Spleen (tissue), 11 donors: ENCODE data around the gene CCDC174. TPM values are rescaled to one million over a fixed set of nuclear protein-coding genes. Genes with fewer than 3 reads are reported as not detected.
A peak's percentile ranks its signal among the peaks of the same experiment; 100 is the strongest.
"Not testable (repeated sequence)": the region's sequence is repeated elsewhere in the genome, so short reads cannot be mapped to it uniquely, and the experiment has no call there.

Experiments
- DNase-seq: peaks from one replicate; pipeline ENCODE4 v3.0.0-alpha.2; 2020
- H3K27ac ChIP-seq, 8 donors: fragments of 200-600 bp; sonication (generic) in 7 of 8; 1 replicate in 4 of 8; 2 replicates in 4 of 8; pipeline versions ENCODE4 v1.5.0 to v1.8.0; 2016 to 2021; ENCODE audit warnings: inconsistent platforms in 4 of 8, mild to moderate bottlenecking in 4 of 8, moderate library complexity in 1 of 8
- H3K27me3 ChIP-seq, 7 donors: fragments of 200-600 bp; sonication (generic) in 6 of 7; replicated peaks in 1 of 7; 1 replicate in 4 of 7; 2 replicates in 3 of 7; pipeline versions ENCODE4 v1.5.0 to v1.8.0; 2016 to 2021; ENCODE audit warnings: inconsistent platforms in 3 of 7, mild to moderate bottlenecking in 1 of 7
- H3K36me3 ChIP-seq, 6 donors: fragments of 200-600 bp; sonication (generic) in 5 of 6; 1 replicate in 4 of 6; 2 replicates in 2 of 6; pipeline versions ENCODE4 v1.5.0 to v1.8.0; 2016 to 2021; ENCODE audit warnings: inconsistent platforms in 2 of 6
- H3K4me1 ChIP-seq, 6 donors: fragments of 200-600 bp; sonication (generic) in 5 of 6; 1 replicate in 3 of 6; 2 replicates in 3 of 6; pipeline versions ENCODE4 v1.5.0 to v1.8.0; 2016 to 2021; ENCODE audit warnings: inconsistent platforms in 3 of 6
- H3K4me3 ChIP-seq, 8 donors: fragments of 200-600 bp; sonication (generic) in 7 of 8; 1 replicate in 4 of 8; 2 replicates in 4 of 8; pipeline versions ENCODE4 v1.5.0 to v1.8.0; 2016 to 2021; ENCODE audit warnings: inconsistent platforms in 4 of 8, mild to moderate bottlenecking in 4 of 8, moderate library complexity in 2 of 8
- H3K9me3 ChIP-seq, 8 donors: fragments of 200-600 bp; sonication (generic) in 7 of 8; 1 replicate in 4 of 8; 2 replicates in 4 of 8; pipeline versions ENCODE4 v1.5.0 to v1.8.0; 2016 to 2021; ENCODE audit warnings: inconsistent platforms in 4 of 8
- CTCF ChIP-seq, 11 experiments: fragments of 200-600 bp in 7 of 11; fragments of 450-650 bp in 4 of 11; sonication (generic) in 4 of 11; IDR thresholded peaks in 8 of 11; conservative IDR thresholded peaks in 3 of 11; 1 replicate in 7 of 11; 2 replicates in 4 of 11; pipeline versions ENCODE4 v1.4.0 to v1.8.0; 2016 to 2021; ENCODE audit warnings: antibody characterized with exemption in 11 of 11, inconsistent platforms in 4 of 11, mild to moderate bottlenecking in 1 of 11
- POLR2A ChIP-seq, 3 donors: fragments of 450-650 bp; IDR thresholded peaks; one replicate each; pipeline ENCODE4 v1.5.1; 2017; ENCODE audit warnings: antibody characterized with exemption in 3 of 3, mild to moderate bottlenecking in 1 of 3
- POLR2AphosphoS5 ChIP-seq, 3 donors: sonication (generic); formaldehyde crosslinking; IDR thresholded peaks; one replicate each; pipeline ENCODE4 v1.5.1; 2017; ENCODE audit warnings: antibody characterized with exemption in 3 of 3
- WGBS, 5 donors: extraction: QIAGEN DNeasy Blood & Tissue Kit in 3 of 5; methylation state at CpG; one replicate each; pipeline versions ENCODE4 v1.1.5 to v1.1.7; 2013 to 2018; 5-methylcytosine and 5-hydroxymethylcytosine counted together
- intact Hi-C: fragments of 100-400 bp; cut with DNase I; formaldehyde crosslinking; loops from one replicate; pipeline ENCODE4 v1.15.0; 2023; ENCODE audit warnings: low total_unique reads
- polyA plus RNA-seq, 3 donors: library from polyadenylated mRNA; stranded (reverse); fragments of 200-250 nt; gene quantifications; one replicate each; pipeline ENCODE4 v1.2.1, GENCODE V29; 2013
- total RNA-seq, 7 donors: library from RNA; depleted of rRNA in 3 of 7; stranded (reverse); fragments of >200 nt in 3 of 7; fragmentation: NEBNext Ultra II Directional in 4 of 7; extraction: Animal tissue kit (Norgen Biotek cat#: 25700) in 4 of 7; gene quantifications; one replicate each; pipeline versions ENCODE4 v1.1.0 to v1.2.1, GENCODE V29; 2016 to 2021
- donor health status: healthy with polysubstance abuse.
- donor health status: DM: no; HTN: no; CAD: no; lungs with moderate emphysema.
- donor health status: DM: no; HTN: no; CAD: no.
- donor health status: Bipolar disorder and iron deficiency.
- donor health status: healthy.
- donor health status: DM: no; HTN: no; CAD: no.
- donor health status: DM: yes; HTN: yes; CAD: no.

The CCDC174 gene
- total and polyA plus RNA-seq, 10 donors: 14.0 to 41.0 (median 29.2) TPM

GRCh38 chr3:14650193-14650592 is 1.4 kb upstream of the CCDC174 start:
- H3K27me3 ChIP-seq: no peaks in the 10 kb centered on the region
- no peak for DNase-seq
- H3K4me3 ChIP-seq: peak overlapping the region in 1 of 8 donors; percentile 89
- TF ChIP-seq CTCF (IDR thresholded peaks at IDR 0.05 in 8 of 11, conservative IDR thresholded peaks at IDR 0.05 in 3 of 11) (no peak), POLR2AphosphoS5 (IDR thresholded peaks at IDR 0.05) (no peak), POLR2A (IDR thresholded peaks at IDR 0.05) (no peak)
- H3K9me3 ChIP-seq: no peaks in the 10 kb centered on the region
- H3K4me1 ChIP-seq: peaks cover 18 to 63% (median 44%) of the 10 kb centered on the region in 6 donors
- no peak overlapping the region for H3K27ac ChIP-seq
- 94 to 97% (median 95%) methylated on average over 4 of the region's 4 CpGs for WGBS, 5 donors
- intact Hi-C loops: no loop called here
- H3K36me3 ChIP-seq: peaks cover 0 to 16% (median 7%) of the 10 kb centered on the region in 6 donors

GRCh38 chr3:14652360-14652907 is 872 bp downstream of the CCDC174 start:
- H3K27me3 ChIP-seq, intact Hi-C loops, H3K9me3 ChIP-seq, DNase-seq: not testable (repeated sequence)
- 80 to 88% (median 83%) methylated on average over 21 of the region's 21 CpGs for WGBS, 5 donors
- peaks cover 0 to 38% (median 29%) of the 10 kb centered on the region in 6 donors for H3K36me3 ChIP-seq
- H3K27ac ChIP-seq: peak overlapping the region in 7 of 8 donors; percentile 89 to 97 (median 92)
- H3K4me1 ChIP-seq: peaks cover 18 to 84% (median 46%) of the 10 kb centered on the region in 6 donors
- peak overlapping the region; percentile 54 to 89 (median 70) for H3K4me3 ChIP-seq

GRCh38 chr3:14657579-14657978 is 6.0 kb downstream of the CCDC174 start:
- H3K36me3 ChIP-seq: peaks cover 0 to 89% (median 81%) of the 10 kb centered on the region in 6 donors
- no peaks in the 10 kb centered on the region for H3K27me3 ChIP-seq
- H3K9me3 ChIP-seq: no peaks in the 10 kb centered on the region
- 69 to 80% (median 73%) methylated on average over 2 of the region's 2 CpGs for WGBS, 5 donors
- H3K4me1 ChIP-seq: peaks cover 16 to 50% (median 22%) of the 10 kb centered on the region in 6 donors
- intact Hi-C loops: no loop called here
- no peak for DNase-seq
- no peak overlapping the region for H3K27ac ChIP-seq
- H3K4me3 ChIP-seq: no peak overlapping the region
- TF ChIP-seq POLR2AphosphoS5 (IDR thresholded peaks at IDR 0.05) (no peak), POLR2A (IDR thresholded peaks at IDR 0.05) (no peak), CTCF (IDR thresholded peaks at IDR 0.05 in 8 of 11, conservative IDR thresholded peaks at IDR 0.05 in 3 of 11) (no peak)

GRCh38 chr3:14658978-14659377 is 7.4 kb downstream of the CCDC174 start:
- DNase-seq: no peak
- peaks cover 7 to 100% (median 94%) of the 10 kb centered on the region in 6 donors for H3K36me3 ChIP-seq
- WGBS, 5 donors: 94 to 99% (median 95%) methylated on average over 2 of the region's 2 CpGs

More at GRCh38 chr3:14658978-14659377, 7.4 kb downstream of the CCDC174 start:
- Histone ChIP-seq H3K27ac (no peak overlapping the region), H3K4me3 (no peak overlapping the region), H3K4me1 (peaks cover 2 to 36% (median 9%) of the 10 kb centered on the region in 6 donors), H3K27me3 (no peaks in the 10 kb centered on the region), H3K9me3 (no peaks in the 10 kb centered on the region)
- TF ChIP-seq POLR2AphosphoS5 (IDR thresholded peaks at IDR 0.05) (no peak), POLR2A (IDR thresholded peaks at IDR 0.05) (no peak), CTCF (IDR thresholded peaks at IDR 0.05 in 8 of 11, conservative IDR thresholded peaks at IDR 0.05 in 3 of 11) (no peak)
- intact Hi-C loops: no loop called here
